Germinal center (tissue), 1 donor: ENCODE data around the gene SEMA5A.

Experiments
- DNase-seq: peaks from one replicate; pipeline ENCODE4 v3.0.0; 2012; ENCODE audit warnings: mixed read lengths, low spot score

SEMA5A gene

DNA sequence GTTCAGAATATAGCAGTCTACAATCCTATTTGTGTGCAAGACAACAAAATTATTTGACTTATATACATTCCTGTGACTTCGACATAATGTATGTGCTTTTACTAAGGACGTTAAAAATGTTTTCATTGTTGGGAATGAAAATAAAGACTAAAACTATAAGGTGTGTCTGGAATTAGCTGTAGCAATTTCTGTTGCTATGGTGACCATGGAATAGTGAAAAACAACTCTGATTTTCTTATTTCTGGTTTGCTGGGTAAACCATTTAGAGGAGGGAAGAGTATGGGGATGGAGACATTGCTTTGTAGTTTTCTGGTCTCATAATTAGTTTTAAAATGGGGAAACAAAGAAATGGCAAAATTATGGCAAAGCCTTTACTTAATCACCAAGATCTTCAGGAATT is 343.2 kb downstream of the SEMA5A start:
- DNase-seq = no peak

DNA sequence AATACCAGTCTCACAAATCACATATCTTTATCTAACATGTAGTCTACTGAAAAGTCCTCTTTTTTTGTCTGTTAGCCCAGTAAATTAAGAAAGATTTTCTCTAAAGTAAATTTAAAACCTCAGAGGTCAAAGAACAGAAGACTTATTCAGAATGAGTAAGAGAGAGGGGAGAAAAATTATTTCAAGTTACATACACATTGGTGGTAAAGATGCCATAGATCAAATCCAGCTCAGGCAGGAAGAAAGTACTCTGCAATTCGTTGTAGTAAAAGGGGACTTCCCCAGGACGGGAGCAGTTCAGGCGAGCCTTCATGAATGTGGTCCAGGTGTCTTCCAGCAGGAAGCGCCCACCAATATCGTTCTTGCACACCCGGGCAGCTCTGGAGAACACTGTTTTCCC is 344.1 kb downstream of the SEMA5A start:
- no peak for DNase-seq

DNA sequence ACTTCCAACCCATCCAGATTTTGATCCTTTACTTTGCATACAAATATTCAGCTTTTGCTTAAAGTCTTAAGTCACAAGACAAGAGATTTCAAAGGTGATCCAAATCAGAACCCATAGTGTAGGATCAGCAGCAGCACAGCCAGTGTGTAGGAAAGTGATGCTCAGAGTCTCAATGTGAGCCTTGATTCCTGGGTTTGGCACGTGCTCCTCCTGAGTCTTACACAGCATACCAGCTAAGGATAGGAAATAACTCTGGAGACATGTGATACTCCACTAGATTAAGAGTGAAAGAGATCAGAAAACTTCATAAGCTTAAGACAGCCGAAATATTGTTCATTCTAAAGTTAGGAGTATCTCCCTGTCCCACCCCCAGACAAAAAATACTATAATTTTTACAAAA is 344.9 kb downstream of the SEMA5A start:
- no peak for DNase-seq

DNA sequence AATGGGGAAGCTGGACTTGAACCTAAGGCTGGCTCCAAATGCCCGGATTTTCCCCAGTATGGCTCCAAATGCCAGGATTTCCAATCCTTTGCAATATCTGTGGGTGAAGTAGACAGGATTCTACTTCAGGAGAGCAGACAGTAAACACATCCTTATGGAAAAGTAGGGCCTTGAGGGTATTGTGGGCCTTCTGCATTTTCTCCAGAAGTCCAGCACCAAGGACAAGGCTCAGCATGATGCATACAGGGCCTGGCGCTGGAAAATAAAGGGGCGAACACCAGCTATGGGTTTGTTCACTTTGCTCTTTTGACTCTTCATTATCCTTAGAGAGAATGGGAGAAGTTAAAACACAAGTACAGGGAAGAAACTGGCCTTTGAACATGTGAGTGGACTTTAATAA is 347.5 kb downstream of the SEMA5A start:
- DNase-seq = no peak

DNA sequence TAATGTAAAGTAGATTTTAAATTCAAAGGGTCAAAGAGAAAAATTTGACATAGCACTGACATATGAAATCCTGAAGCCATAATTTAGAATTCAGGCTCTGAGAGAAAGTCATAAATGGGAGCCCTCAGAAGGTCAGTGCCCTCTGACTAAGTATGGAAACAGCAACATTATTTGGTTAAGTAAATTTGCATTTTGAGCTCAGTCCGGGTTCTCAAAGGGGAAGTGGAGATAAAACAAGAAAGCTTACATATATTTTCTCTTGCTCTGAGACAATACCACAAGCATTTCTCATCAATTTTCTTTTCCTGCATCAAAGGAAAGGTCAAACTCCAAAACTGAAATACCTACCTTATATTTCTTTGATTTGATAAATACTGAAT is 348.0 kb downstream of the SEMA5A start:
- peak; percentile 40 for DNase-seq

DNA sequence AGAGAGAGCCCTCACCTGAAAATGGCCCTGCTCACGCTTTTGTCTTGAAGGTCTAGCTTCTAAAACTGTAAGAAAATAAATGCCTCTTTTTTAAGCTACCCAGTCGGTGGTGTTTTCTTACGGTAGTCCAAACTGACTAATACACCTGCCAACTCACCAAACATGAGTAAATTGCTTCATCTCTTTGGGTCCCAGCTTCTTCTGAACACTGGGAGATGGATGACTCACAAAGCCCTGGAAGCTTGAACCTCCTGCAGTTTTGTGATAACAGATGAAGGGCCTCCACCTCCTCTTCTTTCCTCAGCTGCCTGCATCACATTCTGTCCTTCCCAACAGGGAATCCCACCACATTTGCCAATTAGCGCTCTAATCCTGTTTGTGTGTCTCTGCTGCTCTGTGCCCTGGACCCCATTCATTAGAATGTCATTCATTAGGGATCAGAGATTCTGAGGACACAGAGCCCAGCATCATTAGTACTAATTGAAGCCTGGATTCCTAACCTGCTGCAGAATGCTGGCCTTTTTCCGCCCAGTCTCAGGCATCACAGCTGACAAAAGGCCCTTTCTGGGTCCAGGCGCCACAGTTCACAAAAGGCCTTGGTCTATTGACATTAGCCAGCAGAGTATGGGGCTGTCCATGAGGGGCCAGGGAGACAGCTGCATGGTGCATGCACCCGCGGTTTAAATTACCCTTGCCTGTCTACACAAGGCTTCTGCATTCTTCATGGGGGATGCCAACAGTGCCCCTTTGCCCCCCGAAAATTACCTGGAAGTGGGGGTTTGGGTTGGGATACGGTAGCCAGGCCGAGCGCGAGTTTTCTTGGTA is 349.3 kb downstream of the SEMA5A start:
- DNase-seq = no peak

DNA sequence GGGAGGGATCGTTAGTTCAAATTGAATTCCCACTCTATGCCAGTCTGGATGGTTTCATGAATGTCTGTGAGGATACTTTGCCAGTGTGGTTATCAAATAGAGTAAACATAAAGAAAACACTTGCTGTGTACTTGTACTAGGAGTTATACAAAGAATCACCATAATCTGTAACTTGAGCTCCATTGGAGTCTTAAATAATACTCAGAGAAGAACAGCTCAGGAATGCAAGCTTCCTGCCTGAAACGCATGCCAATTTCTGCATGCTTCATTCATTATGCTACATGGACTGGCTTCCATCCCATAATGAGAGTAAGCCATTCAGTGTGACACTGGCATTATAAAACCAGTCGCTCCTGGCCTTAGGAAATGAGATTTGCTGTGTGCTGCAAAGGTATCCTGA is 351.4 kb downstream of the SEMA5A start:
- no peak for DNase-seq

DNA sequence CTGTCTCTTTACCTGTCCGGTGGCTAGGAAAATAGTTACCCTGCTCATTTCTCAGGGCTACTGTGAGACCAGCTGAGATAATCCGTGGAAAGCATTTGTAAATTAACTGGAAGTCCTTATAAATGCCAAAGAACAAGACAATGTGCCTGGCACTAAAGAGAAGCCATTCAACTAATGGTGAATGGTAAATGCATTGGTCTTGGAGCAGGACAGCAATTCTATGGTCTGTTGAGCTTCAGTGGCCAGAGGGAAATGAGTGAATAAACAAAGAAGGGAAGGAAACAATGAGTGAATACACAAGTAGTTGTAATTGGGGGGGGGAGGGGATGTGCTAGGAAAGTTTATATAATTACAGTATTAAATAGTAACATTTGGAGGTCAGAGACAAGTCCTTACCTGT is 353.6 kb downstream of the SEMA5A start:
- DNase-seq = no peak

DNA sequence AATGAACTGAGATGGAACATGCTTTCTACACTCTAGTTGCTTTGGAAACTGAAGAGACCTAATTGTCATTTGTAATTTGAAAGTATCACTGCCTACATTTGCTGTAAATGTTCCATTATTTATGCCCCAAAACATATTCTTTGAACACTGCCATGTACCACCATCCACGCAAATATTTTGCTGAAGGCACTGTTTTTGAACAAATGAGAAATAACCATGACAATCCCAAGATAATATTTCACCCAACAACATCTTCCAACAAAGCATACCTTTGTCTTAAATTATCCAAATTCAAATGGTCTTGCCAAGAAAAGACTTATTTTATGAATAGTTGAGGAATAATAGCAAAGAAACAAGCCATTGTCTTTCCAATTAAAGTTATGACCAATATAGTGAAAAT is 356.2 kb downstream of the SEMA5A start:
- no peak for DNase-seq

DNA sequence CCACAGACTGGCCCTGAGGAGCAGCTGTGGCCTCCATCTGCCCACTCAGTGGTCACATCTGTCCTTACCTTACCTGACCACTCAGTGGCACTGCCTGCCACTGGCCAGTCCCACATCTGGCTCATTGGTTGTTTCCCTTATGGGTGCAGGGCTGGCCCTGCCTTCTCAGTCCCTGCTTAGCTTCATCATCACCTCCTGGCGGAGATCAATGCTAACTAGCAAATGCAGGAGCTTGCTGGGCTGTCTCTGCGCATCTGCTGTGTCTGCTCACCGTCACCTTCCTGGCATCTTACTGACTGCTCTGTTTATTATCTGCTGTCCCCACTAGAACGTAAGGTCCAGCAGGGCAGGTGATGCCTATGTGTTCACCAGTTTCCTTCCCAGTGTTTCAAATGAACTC is 356.9 kb downstream of the SEMA5A start:
- no peak for DNase-seq

DNA sequence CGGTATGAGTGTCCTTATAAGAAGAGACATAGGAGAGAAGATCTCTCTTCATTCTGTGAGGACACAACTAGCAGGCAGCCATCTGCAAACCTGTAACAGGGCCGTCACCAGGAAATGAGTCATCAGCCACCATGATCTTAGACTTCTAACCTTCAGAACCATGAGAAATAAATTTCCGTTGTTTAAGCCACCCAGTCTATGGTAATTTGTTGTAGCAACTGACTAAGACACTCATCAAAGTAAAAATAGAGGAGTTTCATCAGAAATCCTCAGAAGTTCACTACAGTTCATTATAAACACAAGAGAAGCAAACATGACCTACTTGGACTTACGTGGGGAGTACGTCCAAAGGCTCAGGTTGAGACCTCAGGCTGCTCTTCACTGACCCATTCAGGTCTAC is 357.7 kb downstream of the SEMA5A start:
- no peak for DNase-seq

DNA sequence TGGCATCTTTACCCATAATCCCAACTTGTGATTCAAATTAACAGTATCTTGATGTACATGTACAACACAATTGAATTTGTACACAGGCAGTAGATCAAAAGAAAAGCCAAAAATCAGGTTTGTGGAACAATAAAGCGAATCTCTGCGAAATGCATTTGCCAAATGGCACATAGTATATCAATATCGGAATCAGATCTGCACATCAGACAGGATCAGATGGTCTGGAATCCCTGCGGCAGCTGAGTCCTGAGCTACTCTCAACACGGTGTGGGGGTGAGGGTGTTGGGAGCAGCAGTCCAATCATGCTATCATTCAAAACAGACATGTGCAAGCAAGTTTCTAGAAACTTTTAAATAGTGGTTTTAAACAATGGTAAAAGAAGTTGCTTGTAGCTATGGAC is 358.3 kb downstream of the SEMA5A start:
- no peak for DNase-seq

DNA sequence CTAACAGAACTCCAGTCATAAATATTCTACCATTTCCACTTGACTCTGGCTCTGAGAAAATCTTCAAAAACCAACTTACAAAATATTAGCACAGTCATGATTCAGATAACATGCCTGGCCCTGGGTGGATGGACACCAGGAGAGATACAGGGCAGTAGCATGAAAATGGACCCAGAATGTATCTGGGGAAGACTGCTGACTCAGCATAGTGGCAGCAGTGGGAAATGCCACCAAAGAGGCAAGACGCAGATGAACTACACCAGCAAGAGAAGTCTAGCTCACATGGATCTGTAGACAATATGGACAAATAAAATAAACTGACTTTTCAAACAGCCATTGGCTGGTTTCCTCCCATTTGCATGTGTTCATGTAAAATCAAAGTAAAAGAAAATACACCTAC is 359.8 kb downstream of the SEMA5A start:
- no peak for DNase-seq

DNA sequence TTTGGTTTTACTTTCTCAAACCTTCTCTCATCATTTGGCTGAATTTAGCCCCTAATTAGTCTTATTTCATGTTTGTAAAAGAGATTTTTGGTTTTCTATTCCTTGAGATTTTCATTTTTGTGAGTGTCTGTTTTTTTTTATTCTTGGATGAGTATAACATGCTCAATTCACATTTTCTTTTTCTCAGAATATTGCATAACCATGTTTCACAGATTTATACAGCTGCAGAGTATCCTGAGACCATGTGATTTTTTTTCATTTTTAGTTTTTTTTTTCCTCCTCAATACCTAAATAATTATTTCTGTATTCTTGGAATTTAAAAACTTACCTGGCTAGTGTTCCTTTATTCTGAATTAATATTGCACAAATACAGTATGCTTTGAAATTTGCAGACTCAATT is 361.9 kb downstream of the SEMA5A start:
- no peak for DNase-seq

DNA sequence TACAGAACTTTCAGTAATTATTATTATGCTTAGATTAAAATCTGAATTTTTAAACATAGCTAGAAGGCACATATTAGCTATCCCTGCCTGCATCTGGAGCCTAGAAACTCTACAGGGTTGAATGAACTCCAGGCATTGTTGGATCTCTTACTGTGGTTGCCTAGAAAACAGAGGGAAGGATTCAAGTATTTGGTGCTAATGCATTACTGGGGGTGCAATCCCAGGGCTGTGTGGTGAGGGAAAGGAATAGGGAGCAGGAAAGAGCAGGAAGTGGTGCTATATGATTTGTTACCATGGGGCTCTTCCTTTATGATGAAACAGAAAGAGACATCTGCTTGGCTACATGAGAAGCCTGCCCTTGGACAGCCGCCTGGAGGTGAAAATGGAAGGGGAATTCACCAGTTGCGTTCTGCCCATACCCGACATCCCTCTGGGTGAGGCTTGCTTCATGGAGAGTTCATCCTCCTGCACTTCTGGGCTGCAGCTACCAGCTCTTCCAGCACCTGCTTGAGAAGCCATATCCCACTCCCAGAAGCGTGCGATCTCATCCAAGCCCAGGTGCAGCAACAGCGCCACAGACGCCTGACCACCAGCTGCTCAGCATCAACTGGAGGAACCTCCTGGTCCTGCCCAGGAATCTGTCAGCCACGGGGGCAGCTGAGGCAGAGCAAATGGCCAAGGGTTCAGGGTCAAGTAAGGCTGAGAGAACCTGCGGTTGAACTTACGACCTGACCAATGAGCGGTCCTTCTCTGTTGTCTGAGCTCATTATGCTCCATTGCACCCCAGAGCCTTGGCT is 362.8 kb downstream of the SEMA5A start:
- DNase-seq = no peak

DNA sequence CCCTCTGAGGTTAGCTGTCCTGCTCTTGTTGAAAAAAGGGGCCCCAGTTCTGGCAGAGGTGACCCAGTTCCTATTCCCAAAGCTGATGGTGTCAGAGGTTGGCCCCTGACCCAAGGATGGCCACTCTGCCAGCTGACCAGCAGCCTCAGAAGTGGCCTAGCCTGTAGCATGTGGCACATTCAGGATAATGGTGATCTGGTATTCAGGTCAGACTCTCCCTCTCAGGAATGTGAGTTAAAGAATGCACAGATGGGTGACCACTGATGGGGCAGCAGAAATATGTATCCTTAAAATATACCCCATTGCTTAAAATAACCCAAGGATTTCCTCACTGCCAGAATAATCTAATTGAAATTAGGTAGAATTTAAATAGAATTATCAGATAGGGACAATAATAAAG is 369.2 kb downstream of the SEMA5A start:
- DNase-seq = no peak

DNA sequence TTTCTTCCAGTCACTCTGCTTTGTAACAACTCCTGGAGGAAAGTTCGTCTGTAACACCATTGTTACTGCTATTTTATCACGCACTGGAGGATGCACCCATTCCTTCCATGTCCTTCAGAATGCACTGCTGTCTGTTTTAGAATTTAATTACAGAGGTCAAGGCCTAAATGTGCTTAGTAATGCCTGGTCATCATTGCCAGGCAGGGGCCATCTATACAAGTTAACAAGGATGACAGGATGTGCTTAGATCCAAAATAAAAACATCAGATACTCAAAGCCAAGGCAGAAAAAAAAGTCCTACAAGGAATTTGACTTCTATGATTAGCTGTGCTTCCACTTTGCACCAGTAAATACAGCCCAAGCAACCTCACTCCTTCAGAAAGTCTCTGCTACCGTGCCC is 371.4 kb downstream of the SEMA5A start:
- DNase-seq = no peak

DNA sequence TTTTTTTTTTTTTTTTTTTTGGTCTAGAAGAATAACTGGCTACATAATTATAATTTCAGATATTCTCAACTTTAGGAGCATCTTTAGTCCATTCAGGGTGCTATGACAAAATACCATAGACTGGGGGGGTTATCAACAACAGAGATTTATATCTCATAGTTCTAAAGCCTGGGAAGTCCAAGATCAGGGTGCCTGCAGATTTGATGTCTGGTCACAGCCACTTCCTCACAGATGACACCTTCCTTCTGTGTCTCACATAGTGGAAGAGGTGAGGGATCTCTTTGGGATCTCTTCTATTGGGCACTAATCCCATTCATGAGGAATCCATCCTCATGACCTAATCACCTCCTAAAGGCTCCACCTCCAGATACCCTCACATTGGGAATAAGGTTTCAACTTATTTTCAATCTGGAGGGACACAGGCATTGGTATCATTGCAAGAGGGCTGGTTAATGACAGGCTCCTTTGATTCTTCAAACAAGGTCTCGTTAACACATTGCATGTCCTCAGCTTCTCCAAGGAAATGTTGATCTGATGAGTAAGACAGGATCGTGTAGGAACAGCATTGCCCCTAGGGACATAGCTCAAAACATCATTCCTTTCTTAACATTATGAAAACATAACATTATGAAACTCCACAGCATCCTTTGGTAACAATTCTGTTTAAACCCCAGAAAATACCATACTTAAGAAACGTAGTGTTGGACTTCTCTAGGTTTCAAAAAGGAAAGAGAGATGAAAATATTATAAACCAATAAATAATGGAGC is 372.4 kb downstream of the SEMA5A start:
- DNase-seq = no peak

DNA sequence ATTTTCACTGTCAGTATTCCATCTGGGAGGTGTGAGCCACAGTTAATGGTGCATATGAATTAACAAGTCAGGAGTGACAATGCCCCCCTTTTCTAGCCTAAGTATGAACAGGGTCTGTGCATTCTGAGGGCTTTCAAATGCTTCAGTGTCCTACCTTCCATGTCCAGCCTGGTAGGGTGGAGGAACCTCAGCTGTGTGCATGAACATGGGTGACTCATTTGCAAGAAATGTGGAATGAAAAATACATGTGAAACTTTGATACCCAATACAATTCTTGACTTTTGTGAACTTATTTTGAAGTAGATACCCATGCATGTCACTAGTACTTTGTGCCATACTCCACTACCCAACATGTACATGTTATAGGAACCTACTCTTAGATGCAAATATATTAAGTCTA is 375.8 kb downstream of the SEMA5A start:
- no peak for DNase-seq

DNA sequence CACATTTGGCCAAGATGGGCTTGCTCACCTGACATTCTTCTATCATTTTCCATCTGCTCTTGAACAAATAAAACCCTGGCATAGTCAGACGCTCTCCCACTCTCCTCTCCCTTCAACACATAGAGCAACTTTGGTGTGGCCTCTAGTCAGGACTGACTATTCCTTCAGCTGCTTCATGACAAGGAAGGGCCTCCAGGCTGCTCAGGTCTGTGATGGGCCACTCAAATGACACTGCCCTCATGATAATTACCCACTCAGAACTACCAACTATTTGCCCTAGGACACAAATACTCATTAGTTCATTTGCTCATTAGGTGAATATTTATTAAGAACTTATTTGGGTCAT is 376.3 kb downstream of the SEMA5A start:
- DNase-seq = no peak

DNA sequence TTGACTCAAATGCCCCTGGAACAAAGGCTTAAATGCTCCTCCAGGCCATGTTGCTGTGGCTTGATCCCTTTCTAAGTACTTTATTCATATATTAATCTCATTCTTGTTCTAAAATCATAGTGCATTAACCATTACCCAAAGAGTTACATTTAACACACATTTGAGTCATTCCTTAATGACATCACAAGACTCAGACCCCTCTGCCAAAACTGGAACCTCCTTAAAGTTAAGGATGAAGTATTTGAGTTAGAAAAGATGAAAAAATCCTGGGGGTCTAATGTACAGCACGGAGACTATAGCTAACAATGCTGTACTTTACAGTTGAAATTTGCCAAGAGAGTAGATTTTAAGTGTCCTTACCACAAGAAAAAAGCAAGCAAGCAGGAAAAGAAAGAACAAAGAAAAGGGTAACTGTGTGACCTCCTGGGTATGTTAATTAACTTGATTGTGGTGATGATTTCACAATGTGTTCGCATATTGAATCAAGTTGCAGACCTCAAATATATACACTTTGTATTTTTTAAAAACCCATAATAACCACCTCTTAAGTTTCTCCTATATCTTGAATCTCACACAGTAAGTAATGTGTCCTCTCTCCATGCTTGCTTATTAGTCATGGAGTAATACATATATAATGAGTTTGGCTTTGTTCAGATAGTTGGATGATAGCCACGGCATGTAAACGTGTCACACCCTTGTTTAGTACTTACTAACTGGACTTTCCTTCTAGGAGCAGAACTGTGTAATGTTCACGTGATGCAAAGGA is 376.9 kb downstream of the SEMA5A start:
- DNase-seq = no peak
